ENCODE results near the gene MRPL20. TPM values are rescaled to one million over a fixed set of nuclear protein-coding genes. Genes with fewer than 3 reads are reported as not detected.
"Not testable (repeated sequence)": the region's sequence is repeated elsewhere in the genome, so short reads cannot be mapped to it uniquely, and the experiment has no call there.

Gene MRPL20
- total RNA-seq, 1 donor from 2014 or later: 95.0 TPM

DNA sequence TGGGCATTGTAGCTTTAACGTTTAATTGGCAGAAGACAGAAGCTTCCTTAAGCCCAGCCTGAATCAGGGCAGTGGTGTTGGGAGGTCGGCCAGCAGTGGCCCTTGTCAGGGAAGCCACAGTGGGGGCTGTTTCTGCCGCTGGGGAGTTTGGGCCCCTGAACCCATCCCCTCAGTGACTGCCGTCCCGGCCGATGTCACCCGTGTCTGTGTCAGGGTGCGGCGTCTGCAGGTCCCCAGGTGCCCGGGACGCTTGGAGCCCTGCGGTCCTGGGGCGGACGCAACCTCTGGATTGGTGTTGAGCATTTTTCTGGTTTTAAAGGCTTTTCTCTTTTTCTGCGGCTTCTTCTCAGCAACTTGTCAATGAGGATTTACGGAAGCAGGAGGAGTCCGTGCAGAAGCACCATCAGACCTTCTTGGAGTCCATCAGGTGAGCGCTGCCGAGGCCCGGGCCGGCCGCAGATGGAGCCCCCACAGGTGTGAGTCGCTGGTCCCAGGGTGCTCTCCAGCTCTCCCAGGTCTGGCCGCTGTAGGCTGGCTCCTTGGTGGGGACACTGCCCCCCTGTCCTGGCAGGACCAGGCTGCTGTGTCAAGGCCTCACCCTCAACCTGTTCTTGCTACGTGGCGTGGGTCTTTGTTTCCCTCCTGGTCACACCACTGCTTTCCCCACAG is 44.7 kb upstream of the MRPL20 start:
- Mint-ChIP-seq H3K27ac (ENCODE audit: unreplicated experiment) (no peak overlapping the region), H3K27me3 (ENCODE audit: unreplicated experiment) (peaks cover 2% of the 10 kb centered on the region), H3K4me3 (ENCODE audit: unreplicated experiment) (no peak overlapping the region), H3K4me1 (ENCODE audit: unreplicated experiment) (peaks cover 6% of the 10 kb centered on the region), H3K9me3 (ENCODE audit: unreplicated experiment) (no peaks in the 10 kb centered on the region), H3K36me3 (ENCODE audit: low read depth, unreplicated experiment) (no peaks in the 10 kb centered on the region)
- DNase-seq (ENCODE audit: low spot score): no peak
- TF ChIP-seq, protein P1, sequence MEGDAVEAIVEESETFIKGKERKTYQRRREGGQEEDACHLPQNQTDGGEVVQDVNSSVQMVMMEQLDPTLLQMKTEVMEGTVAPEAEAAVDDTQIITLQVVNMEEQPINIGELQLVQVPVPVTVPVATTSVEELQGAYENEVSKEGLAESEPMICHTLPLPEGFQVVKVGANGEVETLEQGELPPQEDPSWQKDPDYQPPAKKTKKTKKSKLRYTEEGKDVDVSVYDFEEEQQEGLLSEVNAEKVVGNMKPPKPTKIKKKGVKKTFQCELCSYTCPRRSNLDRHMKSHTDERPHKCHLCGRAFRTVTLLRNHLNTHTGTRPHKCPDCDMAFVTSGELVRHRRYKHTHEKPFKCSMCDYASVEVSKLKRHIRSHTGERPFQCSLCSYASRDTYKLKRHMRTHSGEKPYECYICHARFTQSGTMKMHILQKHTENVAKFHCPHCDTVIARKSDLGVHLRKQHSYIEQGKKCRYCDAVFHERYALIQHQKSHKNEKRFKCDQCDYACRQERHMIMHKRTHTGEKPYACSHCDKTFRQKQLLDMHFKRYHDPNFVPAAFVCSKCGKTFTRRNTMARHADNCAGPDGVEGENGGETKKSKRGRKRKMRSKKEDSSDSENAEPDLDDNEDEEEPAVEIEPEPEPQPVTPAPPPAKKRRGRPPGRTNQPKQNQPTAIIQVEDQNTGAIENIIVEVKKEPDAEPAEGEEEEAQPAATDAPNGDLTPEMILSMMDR (IDR thresholded peaks at IDR 0.05; ENCODE audit: unreplicated experiment): no peak

GRCh38 chr1:1450616-1451015 is 43.5 kb upstream of the MRPL20 start:
- not testable (repeated sequence) for H3K9me3 Mint-ChIP-seq (ENCODE audit: unreplicated experiment); H3K27me3 Mint-ChIP-seq (ENCODE audit: unreplicated experiment); DNase-seq (ENCODE audit: low spot score); H3K4me1 Mint-ChIP-seq (ENCODE audit: unreplicated experiment); H3K27ac Mint-ChIP-seq (ENCODE audit: unreplicated experiment); H3K4me3 Mint-ChIP-seq (ENCODE audit: unreplicated experiment); H3K36me3 Mint-ChIP-seq (ENCODE audit: low read depth, unreplicated experiment)

DNA sequence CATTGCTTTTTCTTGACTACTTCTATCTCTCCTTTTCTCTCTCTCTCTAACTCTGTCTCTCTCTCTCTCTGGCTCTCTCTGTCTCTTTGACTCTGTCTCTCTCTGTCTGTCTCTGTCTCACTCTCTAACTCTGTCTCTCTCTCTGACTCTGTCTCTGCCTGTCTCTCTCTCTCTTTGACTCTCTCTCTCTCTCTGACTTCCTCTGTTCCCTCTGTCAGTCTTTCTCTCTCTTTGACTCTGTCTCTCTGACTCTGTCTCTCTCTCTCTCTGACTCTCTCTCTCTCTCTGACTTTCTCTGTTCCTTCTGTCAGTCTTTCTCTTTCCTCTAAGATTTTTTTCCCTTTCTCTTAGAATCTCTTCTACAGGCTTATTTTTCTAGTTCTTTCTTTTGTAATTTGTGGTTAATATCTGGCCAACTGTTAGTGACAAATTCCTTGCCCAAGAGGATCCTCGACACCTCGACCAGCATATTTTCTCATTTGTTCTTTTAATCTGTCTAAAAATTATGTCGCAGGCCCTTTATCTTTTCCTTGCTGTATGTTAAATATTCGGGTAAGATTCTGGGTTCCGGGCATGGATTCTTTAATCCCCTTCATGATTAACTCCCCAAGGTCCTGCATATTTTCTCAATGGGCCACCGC is 42.1 kb upstream of the MRPL20 start, which contains the start of gene ATAD3C:
Gene ATAD3C, plus strand, starts transcription at position 591 of the 641 bp plus-strand sequence. CDS start 995 bp downstream, outside the sequence.
- Mint-ChIP-seq H3K4me3 (ENCODE audit: unreplicated experiment) (no peak within 1 kb of the TSS), H3K27me3 (ENCODE audit: unreplicated experiment) (peaks cover 2% of the 10 kb centered on the region), H3K4me1 (ENCODE audit: unreplicated experiment) (peaks cover 6% of the 10 kb centered on the region), H3K9me3 (ENCODE audit: unreplicated experiment) (no peaks in the 10 kb centered on the region), H3K27ac (ENCODE audit: unreplicated experiment) (no peak within 1 kb of the TSS), H3K36me3 (ENCODE audit: low read depth, unreplicated experiment) (no peaks in the 10 kb centered on the region)
- DNase-seq (ENCODE audit: low spot score): no peak
- TF ChIP-seq, protein P1 (IDR thresholded peaks at IDR 0.05; ENCODE audit: unreplicated experiment): no peak

GRCh38 chr1:1446631-1447030 is 39.5 kb upstream of the MRPL20 start:
- H3K4me1 Mint-ChIP-seq (ENCODE audit: unreplicated experiment); H3K4me3 Mint-ChIP-seq (ENCODE audit: unreplicated experiment); H3K36me3 Mint-ChIP-seq (ENCODE audit: low read depth, unreplicated experiment); H3K27me3 Mint-ChIP-seq (ENCODE audit: unreplicated experiment); H3K9me3 Mint-ChIP-seq (ENCODE audit: unreplicated experiment); DNase-seq (ENCODE audit: low spot score); H3K27ac Mint-ChIP-seq (ENCODE audit: unreplicated experiment): not testable (repeated sequence)

GRCh38 chr1:1442069-1442770 is 35.1 kb upstream of the MRPL20 start:
- TF ChIP-seq, protein P1 (IDR thresholded peaks at IDR 0.05; ENCODE audit: unreplicated experiment): no peak
- Mint-ChIP-seq H3K9me3 (ENCODE audit: unreplicated experiment) (no peaks in the 10 kb centered on the region), H3K4me1 (ENCODE audit: unreplicated experiment) (no peaks in the 10 kb centered on the region), H3K36me3 (ENCODE audit: low read depth, unreplicated experiment) (peaks cover 4% of the 10 kb centered on the region), H3K27me3 (ENCODE audit: unreplicated experiment) (no peaks in the 10 kb centered on the region), H3K27ac (ENCODE audit: unreplicated experiment) (no peak overlapping the region), H3K4me3 (ENCODE audit: unreplicated experiment) (no peak overlapping the region)
- DNase-seq (ENCODE audit: low spot score): no peak
